Smooth muscle cell (in vitro differentiated cells): Measurements from ENCODE around the gene S100A11. TPM values are rescaled to one million over a fixed set of nuclear protein-coding genes. Genes with fewer than 3 reads are reported as not detected.

Experiments used
- DNase-seq: peaks from one replicate; lab custom pipeline; 2025; ENCODE audit not compliant: unreplicated experiment; lab: John Stamatoyannopoulos, UW
- H2AFZ ChIP-seq: fragments of 200-600 bp; sonication (generic); 2 replicates; pipeline ENCODE4 v1.6.0; 2016; ENCODE audit warnings: antibody characterized with exemption, low read depth, mild to moderate bottlenecking
- H3F3A ChIP-seq: fragments of 200-600 bp; sonication (generic); 2 replicates; pipeline ENCODE4 v1.6.0; 2017; ENCODE audit warnings: antibody characterized with exemption, low read depth
- H3K27ac ChIP-seq: fragments of 200-600 bp; sonication (generic); 2 replicates; pipeline ENCODE4 v1.5.1; 2016; ENCODE audit warnings: low read depth, mild to moderate bottlenecking
- H3K27me3 ChIP-seq: fragments of 200-600 bp; sonication (generic); 2 replicates; pipeline ENCODE4 v1.6.1; 2016; ENCODE audit warnings: low read depth, mild to moderate bottlenecking
- H3K36me3 ChIP-seq: fragments of 200-600 bp; sonication (generic); 2 replicates; pipeline ENCODE4 v1.5.1; 2016; ENCODE audit warnings: low read depth
- H3K4me1 ChIP-seq: fragments of 200-600 bp; sonication (generic); 2 replicates; pipeline ENCODE4 v1.5.1; 2016; ENCODE audit warnings: low read depth
- H3K4me2 ChIP-seq: fragments of 200-600 bp; sonication (generic); 2 replicates; pipeline ENCODE4 v1.6.0; 2016; ENCODE audit warnings: mild to moderate bottlenecking
- H3K4me3 ChIP-seq: fragments of 200-600 bp; sonication (generic); 2 replicates; pipeline ENCODE4 v1.5.1; 2016; ENCODE audit warnings: mild to moderate bottlenecking
- H3K79me2 ChIP-seq: fragments of 200-600 bp; sonication (generic); 2 replicates; pipeline ENCODE4 v1.6.0; 2016; ENCODE audit warnings: low read depth, mild to moderate bottlenecking
- H3K9ac ChIP-seq: fragments of 200-600 bp; sonication (generic); 2 replicates; pipeline ENCODE4 v1.6.0; 2016; ENCODE audit warnings: low read depth
- H3K9me3 ChIP-seq: fragments of 200-600 bp; sonication (generic); replicated peaks from 2 replicates; pipeline ENCODE4 v1.5.1; 2016; ENCODE audit warnings: low read depth
- H4K20me1 ChIP-seq: fragments of 200-600 bp; sonication (generic); 2 replicates; pipeline ENCODE4 v1.6.0; 2016; ENCODE audit warnings: low read depth
- CTCF ChIP-seq: fragments of 200-600 bp; sonication (generic); IDR thresholded peaks from 2 replicates; pipeline ENCODE4 v1.5.1; 2017; ENCODE audit warnings: borderline replicate concordance, mild to moderate bottlenecking, antibody characterized with exemption; ENCODE audit not compliant: insufficient read depth, poor library complexity, severe bottlenecking
- WGBS: methylation state at CpG from one replicate; pipeline ENCODE4 v1.1.7; 2016; ENCODE audit warnings: low lambda C conversion rate; 5-methylcytosine and 5-hydroxymethylcytosine counted together
- polyA plus RNA-seq: library from polyadenylated mRNA; unstranded; fragments of >200 nt; fragmentation: Nextera tagmentation; extraction: Ambion mirVana; gene quantifications from 2 replicates; pipeline ENCODE4 v1.2.1, GENCODE V29; 2016
- total RNA-seq: library from RNA; depleted of rRNA; stranded (reverse); fragments of >200 nt; gene quantifications from 2 replicates; pipeline ENCODE4 v1.2.3, GENCODE V29; 2014

Gene S100A11
- total and polyA plus RNA-seq, 2 experiments from 2014 or later = 1,481 to 2,824 TPM

GRCh38 chr1:152029929-152030211 is 6.9 kb downstream of the S100A11 start:
- no peak overlapping the region for H3K4me3 ChIP-seq
- H3K4me1 ChIP-seq = peaks cover 9% of the 10 kb centered on the region
- DNase-seq = no peak
- no peak overlapping the region for H3K4me2 ChIP-seq
- peaks cover 24% of the 10 kb centered on the region for H4K20me1 ChIP-seq
- no peak overlapping the region for H3K9ac ChIP-seq
- no peaks in the 10 kb centered on the region for H3K9me3 ChIP-seq
- H3K36me3 ChIP-seq = peaks cover 19% of the 10 kb centered on the region
- peaks cover 23% of the 10 kb centered on the region for H3K79me2 ChIP-seq
- WGBS = 92% methylated on average over 4 of the region's 4 CpGs
- H2AFZ ChIP-seq = no peak overlapping the region
- peak overlapping the region; percentile 76 for H3K27ac ChIP-seq
- TF ChIP-seq CTCF = no peak
- H3F3A ChIP-seq = peaks cover 37% of the 10 kb centered on the region
- no peaks in the 10 kb centered on the region for H3K27me3 ChIP-seq

- Histone ChIP-seq H3K79me2 (peaks cover 18% of the 10 kb centered on the region), H3K4me1 (peaks cover 13% of the 10 kb centered on the region), H2AFZ (no peak overlapping the region), H4K20me1 (peaks cover 20% of the 10 kb centered on the region), H3K9ac (no peak overlapping the region), H3K27me3 (no peaks in the 10 kb centered on the region), H3K4me3 (no peak overlapping the region), H3F3A (peaks cover 37% of the 10 kb centered on the region), H3K27ac (peak overlapping the region; percentile 76), H3K36me3 (peaks cover 19% of the 10 kb centered on the region), H3K4me2 (peak overlapping the region; percentile 33), H3K9me3 (no peaks in the 10 kb centered on the region)
- DNase-seq = no peak
- TF ChIP-seq CTCF = no peak
- WGBS = 59% methylated on average over 8 of the region's 8 CpGs
These were observed 7.5 kb downstream of the S100A11 start for GRCh38 chr1:152029144-152029928.

GRCh38 chr1:152026895-152027294 is 9.9 kb downstream of the S100A11 start:
- Histone ChIP-seq H3K79me2 (no peaks in the 10 kb centered on the region), H3K4me1 (peaks cover 13% of the 10 kb centered on the region), H3K27ac (no peak overlapping the region), H3K27me3 (no peaks in the 10 kb centered on the region), H3F3A (peaks cover 17% of the 10 kb centered on the region), H3K9me3 (no peaks in the 10 kb centered on the region), H3K36me3 (peaks cover 8% of the 10 kb centered on the region), H4K20me1 (no peaks in the 10 kb centered on the region), H2AFZ (no peak overlapping the region), H3K4me3 (no peak overlapping the region), H3K9ac (no peak overlapping the region), H3K4me2 (no peak overlapping the region)
- no peak for TF ChIP-seq CTCF
- 72% methylated on average over 3 of the region's 3 CpGs for WGBS
- DNase-seq = no peak

GRCh38 chr1:152024223-152024622 is 12.6 kb downstream of the S100A11 start:
- Histone ChIP-seq H3K9ac (no peak overlapping the region), H3K27ac (peak overlapping the region; percentile 79), H3F3A (no peaks in the 10 kb centered on the region), H3K79me2 (no peaks in the 10 kb centered on the region), H3K4me3 (no peak overlapping the region), H3K4me2 (no peak overlapping the region), H3K27me3 (no peaks in the 10 kb centered on the region), H3K9me3 (no peaks in the 10 kb centered on the region), H3K36me3 (no peaks in the 10 kb centered on the region), H2AFZ (no peak overlapping the region), H4K20me1 (no peaks in the 10 kb centered on the region), H3K4me1 (peaks cover 13% of the 10 kb centered on the region)
- TF ChIP-seq CTCF = no peak
- DNase-seq = no peak
- WGBS = 64% methylated on average over 4 of the region's 4 CpGs
